Midbrain (tissue), 1 donor: ENCODE data around the gene ATCAY.

Source experiments
- DNase-seq: peaks from one replicate; lab custom pipeline; 2025; lab: John Stamatoyannopoulos, UW

The ATCAY gene

DNA sequence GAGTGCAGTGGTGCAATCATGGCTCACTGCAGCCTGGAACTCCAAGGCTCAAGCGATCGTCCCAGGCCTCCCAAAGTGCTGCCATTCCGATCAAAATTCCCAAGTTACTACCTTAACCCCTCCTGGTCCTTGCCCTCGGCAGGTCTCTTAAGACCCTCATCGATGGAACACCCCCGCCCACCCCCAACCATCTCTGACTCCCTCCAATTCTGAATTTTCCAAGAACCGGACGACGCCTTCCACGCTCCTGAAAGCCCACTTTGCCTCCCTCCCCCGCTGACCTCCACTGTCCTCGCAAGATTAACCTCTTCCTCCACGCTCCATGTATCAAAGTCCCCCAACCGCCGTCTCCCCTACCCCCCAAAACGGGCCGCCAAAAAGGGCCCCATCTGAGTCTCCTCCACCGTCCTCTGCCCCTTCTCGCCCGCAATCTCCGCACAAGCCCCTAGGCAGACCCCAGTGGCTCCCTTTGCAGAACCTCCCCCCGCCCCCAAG, 89.9 kb downstream of the ATCAY start:
- no peak for DNase-seq

GRCh38 chr19:3970808-3971598, 90.5 kb downstream of the ATCAY start, which contains the start of gene DAPK3:
TSS of gene DAPK3 (minus strand) at chr19:3971099. CDS start at chr19:3969735, 1,364 bp downstream.
- peak; percentile 98 for DNase-seq

DNA sequence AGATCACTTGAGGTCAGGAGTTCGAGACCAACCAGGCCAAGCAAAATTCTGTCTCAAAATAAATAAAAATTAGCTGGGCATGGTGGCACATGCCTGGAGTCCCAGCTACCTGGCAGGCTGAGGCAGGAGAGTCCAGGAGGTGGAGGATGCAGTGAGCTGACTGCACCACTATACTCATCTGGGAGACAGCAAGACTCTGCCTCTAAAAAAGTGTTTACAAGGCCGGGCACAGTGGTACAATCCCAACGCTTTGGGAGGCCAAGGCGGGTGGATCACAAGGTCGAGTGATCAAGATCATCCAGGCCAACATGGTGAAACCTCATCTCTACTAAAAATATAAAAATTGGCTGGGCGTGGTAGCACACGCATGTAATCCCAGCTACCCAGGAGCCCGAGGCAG, 94.7 kb downstream of the ATCAY start:
- no peak for DNase-seq

DNA sequence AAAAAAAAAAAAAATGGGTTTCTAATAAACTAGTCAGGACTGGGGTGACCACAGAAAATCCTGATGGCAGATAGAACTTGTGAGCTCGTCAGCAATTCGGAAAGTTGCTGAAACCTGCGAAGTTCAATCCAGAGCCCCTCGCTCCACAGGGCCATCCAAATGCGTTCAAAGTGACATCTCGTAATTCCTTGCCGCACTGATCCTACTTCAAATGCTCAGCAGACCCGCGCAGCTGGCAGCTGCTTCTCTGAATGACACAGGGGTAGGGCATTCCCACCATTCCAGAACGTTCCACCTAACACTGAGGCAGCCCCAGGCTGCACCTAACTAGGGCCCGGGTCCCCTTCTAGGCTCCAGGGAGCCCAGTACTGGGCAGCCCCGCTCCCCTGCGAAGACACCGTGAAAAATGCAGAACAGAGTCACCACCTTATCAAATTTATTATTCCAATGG, 95.2 kb downstream of the ATCAY start:
- DNase-seq = no peak

- no peak for DNase-seq
These were observed 96.2 kb downstream of the ATCAY start for GRCh38 chr19:3976495-3977241.
